ENCODE data around the gene CLDN5.

Gene CLDN5

GRCh38 chr22:19507534-19507861, 16.7 kb downstream of the CLDN5 start:
- Histone ChIP-seq H2BK120ac (ENCODE audit: low read depth, low read length) (no peak overlapping the region), H3K9me3 (ENCODE audit: control insufficient read depth, low read length) (no peaks in the 10 kb centered on the region), H2BK12ac (ENCODE audit: low read length in 2 of 2) (no peak overlapping the region), H3K9ac (ENCODE audit: low read length) (no peak overlapping the region), H3K4me3 (ENCODE audit: insufficient read depth in 1 of 2, low read depth in 1 of 2, low read length in 2 of 2) (no peak overlapping the region), H3K36me3 (ENCODE audit: control insufficient read depth in 1 of 2, insufficient read depth in 2 of 2, low read depth in 1 of 2, low read length in 2 of 2) (peaks cover 0 to 18% of the 10 kb centered on the region in 2 experiments), H3K18ac (ENCODE audit: low read depth in 1 of 2, low read length in 2 of 2) (no peak overlapping the region), H3K79me1 (replicated peaks; ENCODE audit: low read length, poor library complexity, severe bottlenecking) (no peaks in the 10 kb centered on the region), H3K23ac (ENCODE audit: low read length in 2 of 2) (no peak overlapping the region), H3K4me2 (ENCODE audit: low read length, poor library complexity, severe bottlenecking) (no peak overlapping the region), H2BK5ac (ENCODE audit: low read depth, low read length, poor library complexity, severe bottlenecking) (no peak overlapping the region), H3K27ac (ENCODE audit: low read length, poor library complexity, severe bottlenecking) (no peak overlapping the region), H2BK15ac (ENCODE audit: low read depth, poor library complexity, severe bottlenecking) (no peak overlapping the region), H3K4me1 (ENCODE audit: control insufficient read depth, insufficient read depth, low read depth, low read length) (no peaks in the 10 kb centered on the region), H4K8ac (ENCODE audit: low read length) (no peak overlapping the region), H3K14ac (ENCODE audit: low read length in 2 of 2) (no peak overlapping the region), H2AFZ (ENCODE audit: low read depth, low read length) (no peak overlapping the region), H3K27me3 (ENCODE audit: control insufficient read depth in 1 of 2, insufficient read depth in 1 of 2, low read length in 2 of 2) (no peaks in the 10 kb centered on the region), H2AK5ac (ENCODE audit: low read length, severe bottlenecking) (no peak overlapping the region), H4K91ac (ENCODE audit: low read length) (no peak overlapping the region), H3K4ac (ENCODE audit: low read depth in 1 of 2, low read length in 2 of 2) (no peak overlapping the region)
- WGBS, result 94% methylated on average over 3 of the region's 4 CpGs
- DNase-seq, result no peak

DNA sequence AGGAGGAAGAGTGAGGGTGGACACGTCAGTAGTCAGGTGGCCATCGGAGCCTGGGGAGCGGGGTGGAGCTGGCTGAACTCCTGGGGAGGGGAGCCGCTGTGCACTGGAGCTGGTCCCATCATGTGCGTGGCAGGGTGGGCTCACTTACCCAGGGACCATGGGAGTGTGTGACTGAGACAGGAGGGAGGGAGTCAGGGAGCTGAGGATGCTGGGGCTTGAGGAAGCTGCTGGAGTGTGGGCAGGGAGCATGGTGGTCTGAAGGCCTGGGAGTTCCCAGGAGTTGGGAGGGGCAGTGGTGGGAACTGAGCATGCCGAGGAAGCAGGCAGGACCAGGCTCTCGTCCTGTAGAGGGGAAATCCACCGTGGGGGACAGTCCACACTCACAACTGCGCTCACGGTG, 18.0 kb downstream of the CLDN5 start:
- H3K36me3 ChIP-seq (ENCODE audit: control insufficient read depth in 1 of 2, insufficient read depth in 2 of 2, low read depth in 1 of 2, low read length in 2 of 2), result peaks cover 0 to 18% of the 10 kb centered on the region in 2 experiments
- no peak overlapping the region for H2AK5ac ChIP-seq (ENCODE audit: low read length, severe bottlenecking)
- no peaks in the 10 kb centered on the region for H3K9me3 ChIP-seq (ENCODE audit: control insufficient read depth, low read length)
- DNase-seq, result no peak
- H3K27me3 ChIP-seq (ENCODE audit: control insufficient read depth in 1 of 2, insufficient read depth in 1 of 2, low read length in 2 of 2), result no peaks in the 10 kb centered on the region
- H3K14ac ChIP-seq (ENCODE audit: low read length in 2 of 2), result no peak overlapping the region
- no peak overlapping the region for H3K9ac ChIP-seq (ENCODE audit: low read length)
- H2BK12ac ChIP-seq (ENCODE audit: low read length in 2 of 2), result no peak overlapping the region
- WGBS, result 91% methylated on average over 10 of the region's 10 CpGs
- no peak overlapping the region for H2BK120ac ChIP-seq (ENCODE audit: low read depth, low read length)
- H3K4ac ChIP-seq (ENCODE audit: low read depth in 1 of 2, low read length in 2 of 2), result no peak overlapping the region
- H3K27ac ChIP-seq (ENCODE audit: low read length, poor library complexity, severe bottlenecking), result no peak overlapping the region
- H4K8ac ChIP-seq (ENCODE audit: low read length), result no peak overlapping the region
- no peak overlapping the region for H3K4me2 ChIP-seq (ENCODE audit: low read length, poor library complexity, severe bottlenecking)
- no peaks in the 10 kb centered on the region for H3K4me1 ChIP-seq (ENCODE audit: control insufficient read depth, insufficient read depth, low read depth, low read length)
- no peak overlapping the region for H2BK15ac ChIP-seq (ENCODE audit: low read depth, poor library complexity, severe bottlenecking)
- no peaks in the 10 kb centered on the region for H3K79me1 ChIP-seq (replicated peaks; ENCODE audit: low read length, poor library complexity, severe bottlenecking)
- no peak overlapping the region for H2AFZ ChIP-seq (ENCODE audit: low read depth, low read length)
- H4K91ac ChIP-seq (ENCODE audit: low read length), result no peak overlapping the region
- H3K4me3 ChIP-seq (ENCODE audit: insufficient read depth in 1 of 2, low read depth in 1 of 2, low read length in 2 of 2), result no peak overlapping the region
- no peak overlapping the region for H3K18ac ChIP-seq (ENCODE audit: low read depth in 1 of 2, low read length in 2 of 2)
- no peak overlapping the region for H3K23ac ChIP-seq (ENCODE audit: low read length in 2 of 2)
- H2BK5ac ChIP-seq (ENCODE audit: low read depth, low read length, poor library complexity, severe bottlenecking), result no peak overlapping the region

DNA sequence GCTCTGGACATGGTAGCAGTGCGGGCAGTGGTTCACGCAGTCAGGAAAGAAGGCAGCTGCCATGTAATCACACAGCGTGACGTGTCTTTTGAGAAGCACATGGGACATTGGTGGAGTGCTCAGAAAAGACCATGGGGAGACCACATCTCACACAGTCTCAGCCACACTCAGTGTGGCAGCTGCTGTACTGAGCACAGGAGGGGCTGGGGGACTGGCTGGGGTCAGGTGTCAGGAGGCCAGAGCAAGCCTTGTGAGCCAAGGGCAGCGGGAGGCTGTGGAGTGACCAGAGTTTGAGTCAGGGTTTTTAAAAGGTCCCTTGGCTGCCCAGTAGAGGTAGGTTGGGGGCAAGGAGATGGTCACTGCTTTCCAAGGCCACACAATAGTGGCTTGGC, 18.5 kb downstream of the CLDN5 start:
- H3K27me3 ChIP-seq (ENCODE audit: control insufficient read depth in 1 of 2, insufficient read depth in 1 of 2, low read length in 2 of 2), result no peaks in the 10 kb centered on the region
- no peaks in the 10 kb centered on the region for H3K4me1 ChIP-seq (ENCODE audit: control insufficient read depth, insufficient read depth, low read depth, low read length)
- no peak overlapping the region for H2BK120ac ChIP-seq (ENCODE audit: low read depth, low read length)
- H3K4me3 ChIP-seq (ENCODE audit: insufficient read depth in 1 of 2, low read depth in 1 of 2, low read length in 2 of 2), result no peak overlapping the region
- no peak overlapping the region for H3K9ac ChIP-seq (ENCODE audit: low read length)
- H2BK5ac ChIP-seq (ENCODE audit: low read depth, low read length, poor library complexity, severe bottlenecking), result no peak overlapping the region
- H3K23ac ChIP-seq (ENCODE audit: low read length in 2 of 2), result no peak overlapping the region
- H3K9me3 ChIP-seq (ENCODE audit: control insufficient read depth, low read length), result no peaks in the 10 kb centered on the region
- H4K8ac ChIP-seq (ENCODE audit: low read length), result no peak overlapping the region
- no peak overlapping the region for H3K4ac ChIP-seq (ENCODE audit: low read depth in 1 of 2, low read length in 2 of 2)
- WGBS, result 100% methylated on average over 5 of the region's 5 CpGs
- H3K36me3 ChIP-seq (ENCODE audit: control insufficient read depth in 1 of 2, insufficient read depth in 2 of 2, low read depth in 1 of 2, low read length in 2 of 2), result peaks cover 0 to 18% of the 10 kb centered on the region in 2 experiments
- no peak overlapping the region for H2BK12ac ChIP-seq (ENCODE audit: low read length in 2 of 2)
- no peak overlapping the region for H3K14ac ChIP-seq (ENCODE audit: low read length in 2 of 2)
- H3K79me1 ChIP-seq (replicated peaks; ENCODE audit: low read length, poor library complexity, severe bottlenecking), result no peaks in the 10 kb centered on the region
- H2BK15ac ChIP-seq (ENCODE audit: low read depth, poor library complexity, severe bottlenecking), result no peak overlapping the region
- peak overlapping the region; percentile 31 for H4K91ac ChIP-seq (ENCODE audit: low read length)
- DNase-seq, result no peak
- no peak overlapping the region for H2AFZ ChIP-seq (ENCODE audit: low read depth, low read length)
- H3K27ac ChIP-seq (ENCODE audit: low read length, poor library complexity, severe bottlenecking), result no peak overlapping the region
- H2AK5ac ChIP-seq (ENCODE audit: low read length, severe bottlenecking), result no peak overlapping the region
- H3K18ac ChIP-seq (ENCODE audit: low read depth in 1 of 2, low read length in 2 of 2), result no peak overlapping the region
- H3K4me2 ChIP-seq (ENCODE audit: low read length, poor library complexity, severe bottlenecking), result no peak overlapping the region

DNA sequence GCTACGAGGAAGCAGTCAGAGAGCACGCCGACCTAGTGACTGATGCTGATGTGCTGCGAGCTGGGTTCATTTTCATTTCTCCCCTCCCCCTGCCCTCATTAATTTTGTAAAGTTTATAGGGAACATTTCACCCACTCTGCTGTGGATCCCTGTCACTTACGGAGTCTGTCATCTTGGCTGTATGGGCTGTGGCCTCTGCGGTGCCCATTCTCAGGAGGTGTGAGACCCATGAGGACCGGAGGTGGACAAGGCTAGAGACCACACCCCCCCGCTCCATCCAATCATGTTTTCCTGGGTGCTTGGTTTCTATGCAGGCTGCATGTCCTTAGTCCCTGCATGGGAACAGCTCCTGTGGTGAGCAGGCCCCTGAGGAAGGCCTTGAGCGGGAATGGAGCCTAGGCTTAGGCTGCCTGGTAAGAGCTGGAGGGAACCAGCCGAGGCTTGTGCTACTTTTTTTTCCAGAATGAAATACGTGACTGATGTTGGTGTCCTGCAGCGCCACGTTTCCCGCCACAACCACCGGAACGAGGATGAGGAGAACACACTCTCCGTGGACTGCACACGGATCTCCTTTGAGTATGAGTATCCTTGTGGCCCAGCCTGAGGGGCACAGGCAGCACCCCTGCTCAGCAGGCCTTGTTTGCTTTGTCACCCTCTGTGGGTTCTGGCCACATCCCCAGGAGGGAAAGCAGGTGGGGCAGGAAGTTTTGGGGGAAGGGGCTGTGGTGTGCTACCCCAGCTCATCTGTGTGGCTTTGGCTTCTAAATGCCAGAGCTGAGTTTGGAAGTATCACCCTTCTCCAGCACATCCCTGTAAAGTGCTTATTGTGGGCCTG, 19.1 kb downstream of the CLDN5 start:
- Histone ChIP-seq H2AK5ac (ENCODE audit: low read length, severe bottlenecking) (no peak overlapping the region), H3K79me1 (replicated peaks; ENCODE audit: low read length, poor library complexity, severe bottlenecking) (no peaks in the 10 kb centered on the region), H3K4me3 (ENCODE audit: insufficient read depth in 1 of 2, low read depth in 1 of 2, low read length in 2 of 2) (no peak overlapping the region), H3K23ac (ENCODE audit: low read length in 2 of 2) (no peak overlapping the region), H3K14ac (ENCODE audit: low read length in 2 of 2) (no peak overlapping the region), H2BK12ac (ENCODE audit: low read length in 2 of 2) (no peak overlapping the region), H3K4me1 (ENCODE audit: control insufficient read depth, insufficient read depth, low read depth, low read length) (no peaks in the 10 kb centered on the region), H3K27me3 (ENCODE audit: control insufficient read depth in 1 of 2, insufficient read depth in 1 of 2, low read length in 2 of 2) (no peaks in the 10 kb centered on the region), H3K27ac (ENCODE audit: low read length, poor library complexity, severe bottlenecking) (no peak overlapping the region), H3K18ac (ENCODE audit: low read depth in 1 of 2, low read length in 2 of 2) (no peak overlapping the region), H2BK15ac (ENCODE audit: low read depth, poor library complexity, severe bottlenecking) (no peak overlapping the region), H2AFZ (ENCODE audit: low read depth, low read length) (no peak overlapping the region), H3K36me3 (ENCODE audit: control insufficient read depth in 1 of 2, insufficient read depth in 2 of 2, low read depth in 1 of 2, low read length in 2 of 2) (peaks cover 0 to 18% of the 10 kb centered on the region in 2 experiments), H3K9ac (ENCODE audit: low read length) (no peak overlapping the region), H4K8ac (ENCODE audit: low read length) (no peak overlapping the region), H4K91ac (ENCODE audit: low read length) (peak overlapping the region; percentile 31), H2BK120ac (ENCODE audit: low read depth, low read length) (no peak overlapping the region), H2BK5ac (ENCODE audit: low read depth, low read length, poor library complexity, severe bottlenecking) (no peak overlapping the region), H3K9me3 (ENCODE audit: control insufficient read depth, low read length) (no peaks in the 10 kb centered on the region), H3K4me2 (ENCODE audit: low read length, poor library complexity, severe bottlenecking) (no peak overlapping the region), H3K4ac (ENCODE audit: low read depth in 1 of 2, low read length in 2 of 2) (no peak overlapping the region)
- DNase-seq, result no peak
- 92% methylated on average over 18 of the region's 18 CpGs for WGBS
